ENCODE results near the gene GEMIN5. TPM values are rescaled to one million over a fixed set of nuclear protein-coding genes. Genes with fewer than 3 reads are reported as not detected.
A peak's percentile ranks its signal among the peaks of the same experiment; 100 is the strongest.
"Not testable (repeated sequence)": the region's sequence is repeated elsewhere in the genome, so short reads cannot be mapped to it uniquely, and the experiment has no call there.

The GEMIN5 gene
- 8.0 TPM for total RNA-seq
- 10 to 100 TPM in 3 of 4 donors, 1 to 10 TPM in 1; 8.2 to 14.0 (median 11.3) TPM for polyA plus RNA-seq

- no peaks in the 10 kb centered on the region for H3K27me3 ChIP-seq (ENCODE audit: control insufficient read depth, insufficient read depth, low read length)
- no peaks in the 10 kb centered on the region for H3K9me3 Mint-ChIP-seq
- peaks cover 20% of the 10 kb centered on the region for H3K36me3 Mint-ChIP-seq
- peak within 1 kb of the TSS; percentile 51 for H3K27ac ChIP-seq (ENCODE audit: insufficient read depth, low read length, poor library complexity, severe bottlenecking)
- peaks cover 3% of the 10 kb centered on the region for H3K36me3 ChIP-seq (ENCODE audit: control insufficient read depth, insufficient read depth, low read length)
- DNase-seq, result peak; percentile 75 to 92 (median 83)
- H3K27ac Mint-ChIP-seq, result peak within 1 kb of the TSS; percentile 60 to 93 (median 86)
- H3K4me3 ChIP-seq (ENCODE audit: low read depth, low read length), result peak within 1 kb of the TSS; percentile 83
- H3K4me1 Mint-ChIP-seq, result peaks cover 31 to 67% (median 40%) of the 10 kb centered on the region in 4 donors
- no peaks in the 10 kb centered on the region for H3K9me3 ChIP-seq (ENCODE audit: control insufficient read depth in 2 of 2, low read length in 2 of 2)
- peaks cover 5% of the 10 kb centered on the region for H3K27me3 Mint-ChIP-seq
- peaks cover 41% of the 10 kb centered on the region for H3K4me1 ChIP-seq (ENCODE audit: control insufficient read depth, insufficient read depth, low read length, poor library complexity, severe bottlenecking)
- ATAC-seq (ENCODE audit: low read depth in 2 of 2), result peak; percentile 92 to 93
- H3K4me3 Mint-ChIP-seq, result peak within 1 kb of the TSS; percentile 94 to 100 (median 98)
Observed at GRCh38 chr5:154937718-154938466, at the start of gene GEMIN5. Gene GEMIN5, minus strand, starts transcription at chr5:154938211. Its CDS starts 78 bp downstream, at chr5:154938133.

- H3K4me3 Mint-ChIP-seq, result no peak overlapping the region
- peaks cover 34% of the 10 kb centered on the region for H3K27me3 Mint-ChIP-seq
- Histone ChIP-seq H3K9me3 (ENCODE audit: control insufficient read depth in 2 of 2, low read length in 2 of 2) (no peaks in the 10 kb centered on the region), H3K27me3 (ENCODE audit: control insufficient read depth, insufficient read depth, low read length) (peaks cover 6% of the 10 kb centered on the region), H3K36me3 (ENCODE audit: control insufficient read depth, insufficient read depth, low read length) (no peaks in the 10 kb centered on the region), H3K27ac (ENCODE audit: insufficient read depth, low read length, poor library complexity, severe bottlenecking) (no peak overlapping the region), H3K4me1 (ENCODE audit: control insufficient read depth, insufficient read depth, low read length, poor library complexity, severe bottlenecking) (no peaks in the 10 kb centered on the region), H3K4me3 (ENCODE audit: low read depth, low read length) (no peak overlapping the region)
- H3K27ac Mint-ChIP-seq, result no peak overlapping the region
- DNase-seq, result no peak
- ATAC-seq (ENCODE audit: low read depth in 2 of 2), result no peak
- no peaks in the 10 kb centered on the region for H3K36me3 Mint-ChIP-seq
- H3K9me3 Mint-ChIP-seq, result no peaks in the 10 kb centered on the region
- no peaks in the 10 kb centered on the region for H3K4me1 Mint-ChIP-seq
Observed at GRCh38 chr5:154986151-154986550, 48.1 kb upstream of the GEMIN5 start.

- no peak for ATAC-seq (ENCODE audit: low read depth in 2 of 2)
- Mint-ChIP-seq H3K4me3 (no peak overlapping the region), H3K27me3 (peaks cover 34% of the 10 kb centered on the region), H3K9me3 (no peaks in the 10 kb centered on the region), H3K4me1 (no peaks in the 10 kb centered on the region), H3K36me3 (no peaks in the 10 kb centered on the region), H3K27ac (no peak overlapping the region)
- Histone ChIP-seq H3K4me1 (ENCODE audit: control insufficient read depth, insufficient read depth, low read length, poor library complexity, severe bottlenecking) (no peaks in the 10 kb centered on the region), H3K36me3 (ENCODE audit: control insufficient read depth, insufficient read depth, low read length) (no peaks in the 10 kb centered on the region), H3K27me3 (ENCODE audit: control insufficient read depth, insufficient read depth, low read length) (peaks cover 6% of the 10 kb centered on the region), H3K4me3 (ENCODE audit: low read depth, low read length) (no peak overlapping the region), H3K9me3 (ENCODE audit: control insufficient read depth in 2 of 2, low read length in 2 of 2) (no peaks in the 10 kb centered on the region), H3K27ac (ENCODE audit: insufficient read depth, low read length, poor library complexity, severe bottlenecking) (no peak overlapping the region)
- no peak for DNase-seq
Observed at GRCh38 chr5:154984946-154985516, 47.0 kb upstream of the GEMIN5 start.

GRCh38 chr5:154978294-154978693, 40.3 kb upstream of the GEMIN5 start:
- not testable (repeated sequence) for H3K4me3 Mint-ChIP-seq; H3K27ac Mint-ChIP-seq; H3K4me1 Mint-ChIP-seq; H3K4me1 ChIP-seq (ENCODE audit: control insufficient read depth, insufficient read depth, low read length, poor library complexity, severe bottlenecking); H3K9me3 Mint-ChIP-seq; ATAC-seq (ENCODE audit: low read depth in 2 of 2); H3K36me3 Mint-ChIP-seq; H3K9me3 ChIP-seq (ENCODE audit: control insufficient read depth in 2 of 2, low read length in 2 of 2); H3K27me3 Mint-ChIP-seq; H3K36me3 ChIP-seq (ENCODE audit: control insufficient read depth, insufficient read depth, low read length); H3K4me3 ChIP-seq (ENCODE audit: low read depth, low read length); H3K27me3 ChIP-seq (ENCODE audit: control insufficient read depth, insufficient read depth, low read length); H3K27ac ChIP-seq (ENCODE audit: insufficient read depth, low read length, poor library complexity, severe bottlenecking); DNase-seq

GRCh38 chr5:154977409-154977808, 39.4 kb upstream of the GEMIN5 start:
- H3K36me3 ChIP-seq (ENCODE audit: control insufficient read depth, insufficient read depth, low read length), result no peaks in the 10 kb centered on the region
- Mint-ChIP-seq H3K9me3 (no peaks in the 10 kb centered on the region), H3K27me3 (no peaks in the 10 kb centered on the region), H3K4me1 (no peaks in the 10 kb centered on the region), H3K36me3 (peaks cover 7% of the 10 kb centered on the region), H3K4me3 (no peak overlapping the region), H3K27ac (no peak overlapping the region)
- H3K27ac ChIP-seq (ENCODE audit: insufficient read depth, low read length, poor library complexity, severe bottlenecking), result no peak overlapping the region
- DNase-seq (no peak), ATAC-seq (ENCODE audit: low read depth in 2 of 2) (no peak)
- H3K4me3 ChIP-seq (ENCODE audit: low read depth, low read length), result no peak overlapping the region
- no peaks in the 10 kb centered on the region for H3K4me1 ChIP-seq (ENCODE audit: control insufficient read depth, insufficient read depth, low read length, poor library complexity, severe bottlenecking)
- no peaks in the 10 kb centered on the region for H3K9me3 ChIP-seq (ENCODE audit: control insufficient read depth in 2 of 2, low read length in 2 of 2)
- H3K27me3 ChIP-seq (ENCODE audit: control insufficient read depth, insufficient read depth, low read length), result no peaks in the 10 kb centered on the region

- DNase-seq, result not testable (repeated sequence)
Observed at GRCh38 chr5:154976082-154976481, 38.1 kb upstream of the GEMIN5 start.

GRCh38 chr5:154972476-154973080, 34.6 kb upstream of the GEMIN5 start:
- H3K4me1 Mint-ChIP-seq, result no peaks in the 10 kb centered on the region
- peak overlapping the region in 1 of 3 donors; percentile 53 for H3K27ac Mint-ChIP-seq
- Histone ChIP-seq H3K27ac (ENCODE audit: insufficient read depth, low read length, poor library complexity, severe bottlenecking) (no peak overlapping the region), H3K4me1 (ENCODE audit: control insufficient read depth, insufficient read depth, low read length, poor library complexity, severe bottlenecking) (no peaks in the 10 kb centered on the region), H3K4me3 (ENCODE audit: low read depth, low read length) (no peak overlapping the region), H3K9me3 (ENCODE audit: control insufficient read depth in 2 of 2, low read length in 2 of 2) (no peaks in the 10 kb centered on the region), H3K27me3 (ENCODE audit: control insufficient read depth, insufficient read depth, low read length) (no peaks in the 10 kb centered on the region), H3K36me3 (ENCODE audit: control insufficient read depth, insufficient read depth, low read length) (peaks cover 10% of the 10 kb centered on the region)
- no peak overlapping the region for H3K4me3 Mint-ChIP-seq
- no peaks in the 10 kb centered on the region for H3K9me3 Mint-ChIP-seq
- ATAC-seq (ENCODE audit: low read depth in 2 of 2), result no peak
- H3K27me3 Mint-ChIP-seq, result no peaks in the 10 kb centered on the region
- DNase-seq, result peak in 1 of 3 donors; percentile 13
- peaks cover 25% of the 10 kb centered on the region for H3K36me3 Mint-ChIP-seq

More at GRCh38 chr5:154976082-154976481, 38.1 kb upstream of the GEMIN5 start:
- H3K9me3 Mint-ChIP-seq; H3K27me3 ChIP-seq (ENCODE audit: control insufficient read depth, insufficient read depth, low read length); H3K4me3 Mint-ChIP-seq; H3K27ac ChIP-seq (ENCODE audit: insufficient read depth, low read length, poor library complexity, severe bottlenecking); H3K27me3 Mint-ChIP-seq; ATAC-seq (ENCODE audit: low read depth in 2 of 2); H3K4me1 ChIP-seq (ENCODE audit: control insufficient read depth, insufficient read depth, low read length, poor library complexity, severe bottlenecking); H3K36me3 Mint-ChIP-seq; H3K4me1 Mint-ChIP-seq; H3K9me3 ChIP-seq (ENCODE audit: control insufficient read depth in 2 of 2, low read length in 2 of 2); H3K36me3 ChIP-seq (ENCODE audit: control insufficient read depth, insufficient read depth, low read length); H3K27ac Mint-ChIP-seq; H3K4me3 ChIP-seq (ENCODE audit: low read depth, low read length): not testable (repeated sequence)

All from CD4-positive, CD25-positive, alpha-beta regulatory T cell (primary cell).